CD8-positive, alpha-beta memory T cell (primary cell): ENCODE results near the gene SCART1. TPM values are rescaled to one million over a fixed set of nuclear protein-coding genes. Genes with fewer than 3 reads are reported as not detected.
"Not testable (repeated sequence)": the region's sequence is repeated elsewhere in the genome, so short reads cannot be mapped to it uniquely, and the experiment has no call there.

Experiments
- CTCF ChIA-PET: fragments of 350-600 bp; sonication (Branson Sonifier 250); formaldehyde crosslinking; loops from one replicate; lab custom pipeline; 2021; ENCODE audit warnings: antibody characterized with exemption; lab: Charles Lee
- POLR2A ChIA-PET: fragments of 350-600 bp; sonication (Branson Sonifier 250); formaldehyde crosslinking; loops from one replicate; lab custom pipeline; 2021; ENCODE audit warnings: antibody characterized with exemption; lab: Charles Lee
- DNase-seq, 5 donors: peaks; one replicate each; pipeline versions ENCODE4 v3.0.0 to v3.0.0-alpha.2; 2020 to 2022; ENCODE audit warnings: mixed read lengths in 1 of 5
- H3K27ac ChIP-seq: one replicate; pipeline ENCODE4 v1.7.0; 2013; ENCODE audit warnings: low read depth, mild to moderate bottlenecking, low read length, moderate library complexity
- H3K27me3 ChIP-seq: 2 replicates; pipeline ENCODE4 v1.7.0; 2013; ENCODE audit warnings: low read length, mild to moderate bottlenecking; ENCODE audit not compliant: insufficient read depth, poor library complexity, severe bottlenecking
- H3K36me3 ChIP-seq: 2 replicates; pipeline ENCODE4 v1.7.0; 2013; ENCODE audit warnings: mild to moderate bottlenecking, low read length, moderate library complexity; ENCODE audit not compliant: insufficient read depth
- H3K4me1 ChIP-seq: 2 replicates; pipeline ENCODE4 v1.7.0; 2013; ENCODE audit warnings: mild to moderate bottlenecking, low read length, moderate library complexity; ENCODE audit not compliant: insufficient read depth
- H3K4me3 ChIP-seq: 2 replicates; pipeline ENCODE4 v1.7.0; 2013; ENCODE audit warnings: mild to moderate bottlenecking, low read length
- H3K9me3 ChIP-seq: 2 replicates; pipeline ENCODE4 v1.7.0; 2013; ENCODE audit warnings: mild to moderate bottlenecking, low read length
- H3K27ac Mint-ChIP-seq, 8 donors: one replicate each; pipeline ENCODE4 v1.8.0; 2020 to 2021; ENCODE audit warnings: mixed read lengths in 8 of 8, mild to moderate bottlenecking in 6 of 8, inconsistent platforms in 3 of 8, moderate library complexity in 3 of 8
- H3K27me3 Mint-ChIP-seq, 2 donors: one replicate each; pipeline ENCODE4 v1.8.0; 2020 to 2021; ENCODE audit warnings: mixed read lengths in 2 of 2, mild to moderate bottlenecking in 1 of 2, moderate library complexity in 1 of 2
- H3K36me3 Mint-ChIP-seq, 3 donors: one replicate each; pipeline ENCODE4 v1.8.0; 2020 to 2021; ENCODE audit warnings: mixed read lengths in 3 of 3, inconsistent platforms in 1 of 3, mild to moderate bottlenecking in 1 of 3
- H3K4me1 Mint-ChIP-seq, 3 donors: one replicate each; pipeline ENCODE4 v1.8.0; 2020 to 2021; ENCODE audit warnings: mixed read lengths in 3 of 3, inconsistent platforms in 1 of 3, mild to moderate bottlenecking in 1 of 3
- H3K4me3 Mint-ChIP-seq, 7 donors: one replicate each; pipeline ENCODE4 v1.8.0; 2020 to 2021; ENCODE audit warnings: mixed read lengths in 7 of 7, mild to moderate bottlenecking in 6 of 7, moderate library complexity in 4 of 7, inconsistent platforms in 2 of 7
- H3K9me3 Mint-ChIP-seq, 5 donors: one replicate each; pipeline ENCODE4 v1.8.0; 2020 to 2022; ENCODE audit warnings: mixed read lengths in 5 of 5, mild to moderate bottlenecking in 3 of 5, moderate library complexity in 2 of 5, inconsistent platforms in 1 of 5
- polyA plus RNA-seq: library from polyadenylated mRNA; unstranded; fragments of 300-500 nt; fragmentation: Illumina TruSeq; gene quantifications from one replicate; pipeline ENCODE4 v1.2.3, GENCODE V29; 2021
- total RNA-seq, 2 experiments: library from RNA; stranded (reverse); gene quantifications; one replicate each; pipeline ENCODE4 v1.2.3, GENCODE V29; 2021

The SCART1 gene
- total RNA-seq (1 to 10 TPM; 1.4 to 1.5 TPM), polyA plus RNA-seq (3.2 TPM)

GRCh38 chr10:133453516-133454203 lies at the start of gene SCART1:
Gene SCART1 (plus strand): TSS chr10:133453945. CDS start chr10:133453998, 53 bp downstream.
- Histone ChIP-seq H3K27ac (no peak within 1 kb of the TSS), H3K4me3 (no peak within 1 kb of the TSS), H3K36me3 (no peaks in the 10 kb centered on the region), H3K27me3 (no peaks in the 10 kb centered on the region), H3K4me1 (no peaks in the 10 kb centered on the region), H3K9me3 (peaks cover under 1% of the 10 kb centered on the region)
- Mint-ChIP-seq H3K9me3 (peaks cover 2 to 11% (median 9%) of the 10 kb centered on the region in 5 donors), H3K4me3 (peak within 1 kb of the TSS in 6 of 7 donors; percentile 41 to 83 (median 79)), H3K27ac (peak within 1 kb of the TSS in 6 of 8 donors; percentile 6 to 90 (median 72)), H3K27me3 (no peaks in the 10 kb centered on the region), H3K36me3 (peaks cover under 1 to 3% (median 1%) of the 10 kb centered on the region in 3 donors), H3K4me1 (peaks cover 0 to 6% (median 5%) of the 10 kb centered on the region in 3 donors)
- CTCF ChIA-PET: no interaction called here
- peak in 2 of 5 donors; percentile 53 to 56 for DNase-seq
- POLR2A ChIA-PET: no interaction called here

GRCh38 chr10:133405272-133405671 lies 48.5 kb upstream of the SCART1 start:
- Histone ChIP-seq H3K27me3 (no peaks in the 10 kb centered on the region), H3K9me3 (no peaks in the 10 kb centered on the region), H3K36me3 (peaks cover 4% of the 10 kb centered on the region), H3K4me1 (no peaks in the 10 kb centered on the region), H3K4me3 (no peak overlapping the region), H3K27ac (no peak overlapping the region)
- peaks cover 0 to under 1% (median 0%) of the 10 kb centered on the region in 5 donors for H3K9me3 Mint-ChIP-seq
- peak overlapping the region in 6 of 8 donors; percentile 1 to 86 (median 22) for H3K27ac Mint-ChIP-seq
- H3K4me1 Mint-ChIP-seq: peaks cover 55 to 65% (median 61%) of the 10 kb centered on the region in 3 donors
- POLR2A ChIA-PET: no interaction called here
- CTCF ChIA-PET: no interaction called here
- H3K36me3 Mint-ChIP-seq: peaks cover 31 to 83% (median 42%) of the 10 kb centered on the region in 3 donors
- no peaks in the 10 kb centered on the region for H3K27me3 Mint-ChIP-seq
- H3K4me3 Mint-ChIP-seq: peak overlapping the region in 1 of 7 donors; percentile 12
- no peak for DNase-seq

- Mint-ChIP-seq H3K4me3 (peak overlapping the region in 2 of 7 donors; percentile 14 to 73), H3K4me1 (peaks cover 50 to 61% (median 53%) of the 10 kb centered on the region in 3 donors), H3K9me3 (peaks cover 0 to 7% (median 2%) of the 10 kb centered on the region in 5 donors), H3K27me3 (no peaks in the 10 kb centered on the region), H3K36me3 (peaks cover 38 to 86% (median 47%) of the 10 kb centered on the region in 3 donors), H3K27ac (peak overlapping the region in 7 of 8 donors; percentile 1 to 67 (median 36))
- ChIA-PET CTCF (no interaction called here), POLR2A (interaction anchor here (0.7 kb wide), 1 partner anchor 114 kb away, joined by 4 read pairs; no protein-coding TSS in a partner anchor)
- H3K27me3 ChIP-seq: no peaks in the 10 kb centered on the region
- peaks cover 11% of the 10 kb centered on the region for H3K36me3 ChIP-seq
- no peaks in the 10 kb centered on the region for H3K4me1 ChIP-seq
- H3K27ac ChIP-seq: no peak overlapping the region
- no peak for DNase-seq
- H3K4me3 ChIP-seq: no peak overlapping the region
- no peaks in the 10 kb centered on the region for H3K9me3 ChIP-seq
Observed at GRCh38 chr10:133405844-133406527, 47.8 kb upstream of the SCART1 start.

DNA sequence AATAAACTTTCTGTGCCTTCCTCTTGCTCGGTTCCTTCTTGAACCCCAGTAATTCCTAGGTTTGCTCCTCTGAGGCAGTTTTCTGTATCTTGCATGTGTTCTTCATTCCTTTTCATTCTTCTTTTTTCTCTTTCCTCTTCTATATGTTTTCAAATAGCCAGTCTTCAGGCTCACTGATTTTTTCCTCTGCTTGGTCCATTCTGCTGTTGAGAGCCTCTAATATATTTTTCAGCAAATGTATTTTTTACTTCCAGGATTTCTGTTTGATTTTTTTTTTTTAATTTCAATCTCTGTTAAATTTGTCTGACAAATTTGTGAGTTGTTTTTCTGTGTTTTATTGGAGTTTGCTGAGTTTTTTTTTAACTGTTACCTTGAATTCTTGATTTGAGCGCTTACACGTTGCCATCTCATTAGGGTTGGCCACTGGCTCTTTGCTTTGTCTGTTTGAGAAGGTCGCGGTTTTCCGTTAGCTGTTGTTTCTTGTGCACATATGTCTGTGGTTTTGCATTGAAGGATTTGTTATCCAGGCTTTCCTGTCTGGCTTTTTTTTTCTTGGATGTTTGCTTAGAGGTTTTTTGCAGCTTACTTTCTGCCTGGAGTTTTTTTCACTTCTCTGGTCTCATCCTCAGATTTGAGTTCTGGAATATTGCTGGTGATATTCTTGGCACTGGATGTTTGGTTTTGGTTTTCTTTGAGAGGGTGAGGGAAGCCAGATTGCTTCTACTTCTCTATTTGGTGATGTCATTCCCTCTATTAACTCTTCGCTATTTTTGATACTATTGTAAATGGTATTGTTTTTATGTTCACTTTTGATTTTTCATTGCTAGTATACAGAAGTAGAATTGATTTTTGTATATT lies 42.0 kb upstream of the SCART1 start:
- H3K27ac Mint-ChIP-seq: peak overlapping the region in 1 of 8 donors; percentile 26
- H3K4me1 ChIP-seq: no peaks in the 10 kb centered on the region
- H3K4me3 ChIP-seq: no peak overlapping the region
- H3K9me3 Mint-ChIP-seq: peaks cover 17 to 27% (median 22%) of the 10 kb centered on the region in 5 donors
- H3K4me3 Mint-ChIP-seq: peak overlapping the region in 1 of 7 donors; percentile 37
- ChIA-PET POLR2A (no interaction called here), CTCF (interaction anchor here (1.0 kb wide), 1 partner anchor 26 kb away, joined by 3 read pairs; no protein-coding TSS in a partner anchor)
- H3K36me3 Mint-ChIP-seq: peaks cover 57 to 75% (median 62%) of the 10 kb centered on the region in 3 donors
- no peaks in the 10 kb centered on the region for H3K27me3 Mint-ChIP-seq
- no peaks in the 10 kb centered on the region for H3K27me3 ChIP-seq
- H3K36me3 ChIP-seq: peaks cover 31% of the 10 kb centered on the region
- H3K4me1 Mint-ChIP-seq: peaks cover 28 to 34% (median 34%) of the 10 kb centered on the region in 3 donors
- H3K9me3 ChIP-seq: no peaks in the 10 kb centered on the region
- DNase-seq: no peak
- H3K27ac ChIP-seq: no peak overlapping the region

DNA sequence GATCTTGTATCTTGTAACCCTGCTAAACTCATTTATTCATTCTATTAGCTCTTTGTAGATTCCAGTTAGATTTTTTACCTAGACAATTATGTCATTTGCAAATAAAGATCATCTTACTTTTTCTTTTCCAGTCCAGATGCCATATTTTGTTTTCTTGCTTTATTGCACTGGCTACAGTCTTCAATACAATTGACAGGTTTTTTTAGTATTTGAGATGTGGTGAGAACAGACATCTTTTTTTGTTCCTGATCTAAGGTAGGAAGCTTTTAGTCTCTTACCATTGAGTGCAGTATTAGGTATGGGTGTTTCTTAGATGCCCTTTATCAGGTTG lies 41.4 kb upstream of the SCART1 start:
- H3K4me1 ChIP-seq: no peaks in the 10 kb centered on the region
- no peak overlapping the region for H3K4me3 ChIP-seq
- ChIA-PET CTCF (interaction anchor here (1.0 kb wide), 1 partner anchor 25 kb away, joined by 3 read pairs; no protein-coding TSS in a partner anchor), POLR2A (no interaction called here)
- no peaks in the 10 kb centered on the region for H3K27me3 ChIP-seq
- DNase-seq: no peak
- no peak overlapping the region for H3K27ac Mint-ChIP-seq
- peaks cover 31% of the 10 kb centered on the region for H3K36me3 ChIP-seq
- no peak overlapping the region for H3K4me3 Mint-ChIP-seq
- peaks cover 54 to 69% (median 58%) of the 10 kb centered on the region in 3 donors for H3K36me3 Mint-ChIP-seq
- H3K4me1 Mint-ChIP-seq: peaks cover 22 to 34% (median 29%) of the 10 kb centered on the region in 3 donors
- H3K9me3 Mint-ChIP-seq: peaks cover 17 to 27% (median 22%) of the 10 kb centered on the region in 5 donors
- H3K27me3 Mint-ChIP-seq: no peaks in the 10 kb centered on the region
- no peak overlapping the region for H3K27ac ChIP-seq
- H3K9me3 ChIP-seq: no peaks in the 10 kb centered on the region

- POLR2A ChIA-PET, H3K9me3 ChIP-seq, H3K27me3 ChIP-seq, H3K27ac Mint-ChIP-seq, H3K27me3 Mint-ChIP-seq, H3K4me1 ChIP-seq, H3K27ac ChIP-seq, H3K4me3 Mint-ChIP-seq, CTCF ChIA-PET, H3K4me3 ChIP-seq: not testable (repeated sequence)
- H3K36me3 ChIP-seq: peaks cover 31% of the 10 kb centered on the region
- peak in 1 of 5 donors; percentile 38 for DNase-seq
- Mint-ChIP-seq H3K9me3 (peaks cover 17 to 27% (median 22%) of the 10 kb centered on the region in 5 donors), H3K4me1 (peaks cover 6 to 16% (median 14%) of the 10 kb centered on the region in 3 donors), H3K36me3 (peaks cover 44 to 64% (median 49%) of the 10 kb centered on the region in 3 donors)
Observed at GRCh38 chr10:133414401-133414800, 39.3 kb upstream of the SCART1 start.

- CTCF ChIA-PET: no interaction called here
- H3K4me3 Mint-ChIP-seq: no peak overlapping the region
- DNase-seq: peak in 1 of 5 donors; percentile 35
- POLR2A ChIA-PET: no interaction called here
- no peaks in the 10 kb centered on the region for H3K4me1 ChIP-seq
- no peak overlapping the region for H3K4me3 ChIP-seq
- peaks cover 17 to 23% (median 22%) of the 10 kb centered on the region in 5 donors for H3K9me3 Mint-ChIP-seq
- H3K9me3 ChIP-seq: no peaks in the 10 kb centered on the region
- H3K4me1 Mint-ChIP-seq: peaks cover 4 to 9% (median 6%) of the 10 kb centered on the region in 3 donors
- H3K27ac ChIP-seq: no peak overlapping the region
- peaks cover 35 to 60% (median 37%) of the 10 kb centered on the region in 3 donors for H3K36me3 Mint-ChIP-seq
- no peak overlapping the region for H3K27ac Mint-ChIP-seq
- H3K27me3 Mint-ChIP-seq: no peaks in the 10 kb centered on the region
- H3K27me3 ChIP-seq: no peaks in the 10 kb centered on the region
- peaks cover 22% of the 10 kb centered on the region for H3K36me3 ChIP-seq
Observed at GRCh38 chr10:133415752-133416151, 38.0 kb upstream of the SCART1 start.
